ENCODE measurements around the gene WDR86. TPM values are rescaled to one million over a fixed set of nuclear protein-coding genes. Genes with fewer than 3 reads are reported as not detected.

The WDR86 gene
- total and polyA plus RNA-seq, 2 of the 8 experiments (the other 6 are each of a cell fraction or from before 2014, with no cell fraction given) = 12.7 to 15.8 TPM

GRCh38 chr7:151390598-151391357 lies 19.1 kb downstream of the WDR86 start:
- peak; percentile 12; the same call in 1 of the 2 replicates for TF ChIP-seq GABPA (IDR thresholded peaks at IDR 0.05; ENCODE audit: borderline replicate concordance, insufficient read depth, low read length)
- TF ChIP-seq SUZ12 (IDR thresholded peaks at IDR 0.05; ENCODE audit: low read length) = no peak
- FAIRE-seq = no peak

More at GRCh38 chr7:151390598-151391357, 19.1 kb downstream of the WDR86 start:
- H3K23me2 ChIP-seq (ENCODE audit: low read depth, low read length) = no peaks in the 10 kb centered on the region; the same call in 1 of the 2 replicates
- H4K8ac ChIP-seq (ENCODE audit: extremely low read depth, insufficient read depth, low read length) = no peak overlapping the region
- POLR2A ChIA-PET (ENCODE audit: partially characterized antibody) = no interaction called here
- no peaks in the 10 kb centered on the region for H3K36me3 ChIP-seq (ENCODE audit: control insufficient read depth in 2 of 4, insufficient read depth in 4 of 4, low read length in 3 of 4)
- no peak overlapping the region for H4K91ac ChIP-seq (replicated peaks; ENCODE audit: insufficient read length, low read length)
- 82% methylated on average over 25 of the region's 25 CpGs; no CpG with 5 or more reads in 1 of the 2 experiments for WGBS, 2 experiments (ENCODE audit: extremely low coverage in 1 of 2, insufficient coverage in 1 of 2, insufficient read length in 1 of 2, insufficient replicate concordance in 2 of 2, low coverage in 1 of 2, low lambda C conversion rate in 2 of 2, missing lambda C conversion rate in 1 of 2)
- no peak overlapping the region for H2AK5ac ChIP-seq (ENCODE audit: low read depth, low read length)
- no peak for DNase-seq (ENCODE audit: low read depth in 1 of 2, low spot score in 2 of 2)
- peaks cover 0 to 12% (median 4%) of the 10 kb centered on the region in 4 experiments; a peak in 6 of 7 replicates for H3K4me1 ChIP-seq (replicated peaks in 1 of 4; ENCODE audit: control insufficient read depth in 3 of 4, insufficient read depth in 4 of 4, low read length in 3 of 4)
- H4K20me1 ChIP-seq (replicated peaks in 1 of 2; ENCODE audit: control insufficient read depth in 1 of 2, insufficient read depth in 2 of 2, low read length in 2 of 2) = no peaks in the 10 kb centered on the region
- no peak overlapping the region for H3K27ac ChIP-seq (ENCODE audit: low read depth, low read length)
- no peak overlapping the region; the same call in 1 of the 2 replicates for H3K18ac ChIP-seq (ENCODE audit: extremely low read depth, low read length)
- H2AFZ ChIP-seq (ENCODE audit: low read length) = no peak overlapping the region
- H3K4ac ChIP-seq (replicated peaks; ENCODE audit: insufficient read length, low read depth, low read length) = no peak overlapping the region
- H3K23ac ChIP-seq (ENCODE audit: insufficient read length) = no peak overlapping the region
- no peaks in the 10 kb centered on the region for H3K27me3 ChIP-seq (replicated peaks in 1 of 4; ENCODE audit: control insufficient read depth in 3 of 4, extremely low read depth in 1 of 4, insufficient read depth in 3 of 4, low read length in 3 of 4)
- H3K56ac ChIP-seq (replicated peaks; ENCODE audit: insufficient read length, low read depth, low read length) = no peak overlapping the region
- no peak overlapping the region for H3K4me2 ChIP-seq (ENCODE audit: insufficient read depth in 1 of 2, low read depth in 2 of 2, low read length in 2 of 2)
- no peak overlapping the region for H3K9ac ChIP-seq (replicated peaks in 1 of 4; ENCODE audit: extremely low read depth in 1 of 4, low read depth in 3 of 4, low read length in 3 of 4)
- no peak overlapping the region for H4K5ac ChIP-seq (ENCODE audit: insufficient read length, low read depth, low read length)
- H3K79me2 ChIP-seq (ENCODE audit: control insufficient read depth in 1 of 2, insufficient read depth in 2 of 2, low read length in 2 of 2) = no peaks in the 10 kb centered on the region
- H3K9me3 ChIP-seq (ENCODE audit: insufficient read depth in 2 of 2, low read depth in 1 of 2, low read length in 1 of 2) = no peaks in the 10 kb centered on the region
- H2BK15ac ChIP-seq (ENCODE audit: low read length) = no peak overlapping the region
- no peak overlapping the region for H3K14ac ChIP-seq (ENCODE audit: insufficient read length)
- H2BK5ac ChIP-seq (ENCODE audit: low read depth, low read length) = no peak overlapping the region
- CTCF ChIA-PET (ENCODE audit: partially characterized antibody) = interaction anchor here (0.6 to 1.6 kb wide), 5 partner anchors 9 to 81 kb away, joined by 3 to 10 read pairs (median 4); no protein-coding TSS in a partner anchor
- H3K4me3 ChIP-seq (ENCODE audit: extremely low read depth in 1 of 4, insufficient read depth in 2 of 4, low read depth in 3 of 4, low read length in 4 of 4) = no peak overlapping the region
- H2BK20ac ChIP-seq (ENCODE audit: low read length) = no peak overlapping the region
- no peak overlapping the region for H2BK120ac ChIP-seq (replicated peaks; ENCODE audit: low read depth, low read length)
- H3K79me1 ChIP-seq (ENCODE audit: low read depth, low read length) = no peaks in the 10 kb centered on the region
- H2BK12ac ChIP-seq (ENCODE audit: low read depth, low read length) = no peak overlapping the region
